ENCODE results near the gene ADGRE1. TPM values are rescaled to one million over a fixed set of nuclear protein-coding genes. Genes with fewer than 3 reads are reported as not detected.

ADGRE1 gene
- total RNA-seq, 2 experiments from 2014 or later = 6.0 to 6.5 TPM

DNA sequence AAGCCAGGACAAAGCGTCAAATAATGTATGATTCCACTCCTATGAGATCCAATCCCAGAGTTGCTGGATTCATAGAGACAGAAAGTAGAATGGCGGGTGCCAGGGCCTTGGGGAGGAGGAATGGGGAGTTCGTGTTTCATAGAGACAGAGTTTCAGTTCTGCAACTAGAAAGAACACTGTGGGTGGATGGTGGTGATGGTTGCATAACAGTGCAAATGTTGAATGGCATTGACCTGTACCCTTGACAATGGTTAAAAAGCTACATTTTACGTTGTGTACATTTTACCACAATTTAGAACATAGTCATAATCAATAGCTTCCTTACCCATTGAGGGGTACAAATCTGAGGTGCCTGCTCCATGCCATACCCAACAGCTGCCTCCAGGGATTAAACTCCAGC lies 100.5 kb downstream of the ADGRE1 start:
- intact Hi-C loops (cut with DNase I, micrococcal nuclease) = no loop called here
- ATAC-seq (no peak), DNase-seq (no peak)
- no peak overlapping the region for H3K4me3 Mint-ChIP-seq
- H3K27ac Mint-ChIP-seq = no peak overlapping the region
- H3K9me3 Mint-ChIP-seq (ENCODE audit: low read depth) = peaks cover 25% of the 10 kb centered on the region
- peaks cover 33% of the 10 kb centered on the region for H3K36me3 Mint-ChIP-seq (ENCODE audit: low read depth)
- peaks cover 2% of the 10 kb centered on the region for H3K4me1 Mint-ChIP-seq
- CTCF ChIA-PET = no interaction called here
- no peaks in the 10 kb centered on the region for H3K27me3 Mint-ChIP-seq
- POLR2A ChIA-PET = interaction anchor here (0.6 kb wide), 1 partner anchor 304 kb away, joined by 3 read pairs; no protein-coding TSS in a partner anchor

DNA sequence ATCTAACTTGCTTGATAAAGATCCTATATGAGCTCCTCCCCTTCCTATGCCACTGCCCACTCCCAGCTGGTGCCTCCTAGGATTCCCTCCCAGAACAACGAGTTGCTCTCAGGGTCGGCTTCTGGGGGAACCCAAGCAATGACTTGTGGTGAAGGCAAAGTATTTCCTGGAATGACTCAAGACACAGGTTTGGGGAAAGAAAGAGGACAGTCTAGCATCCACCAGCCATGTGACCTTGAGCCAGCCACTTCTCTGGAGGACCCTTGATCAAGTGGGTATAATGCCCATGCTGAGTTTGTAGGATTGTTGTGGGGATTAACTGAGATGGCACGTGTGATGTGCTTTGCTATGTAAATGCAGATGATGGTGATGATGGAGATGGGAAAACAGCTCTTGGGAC lies 100.9 kb downstream of the ADGRE1 start:
- Mint-ChIP-seq H3K4me1 (peaks cover under 1% of the 10 kb centered on the region), H3K9me3 (ENCODE audit: low read depth) (peaks cover 22% of the 10 kb centered on the region), H3K4me3 (no peak overlapping the region), H3K36me3 (ENCODE audit: low read depth) (peaks cover 31% of the 10 kb centered on the region), H3K27me3 (no peaks in the 10 kb centered on the region), H3K27ac (no peak overlapping the region)
- ATAC-seq (no peak), DNase-seq (no peak)
- ChIA-PET POLR2A (interaction anchor here (0.6 kb wide), 1 partner anchor 304 kb away, joined by 3 read pairs; no protein-coding TSS in a partner anchor), CTCF (no interaction called here)
- intact Hi-C loops (cut with DNase I, micrococcal nuclease) = no loop called here

Other genes with a start within 250 kb of the ADGRE1 start
- gene TNFSF14, start 217.4 kb upstream of the ADGRE1 start, total RNA-seq = 10 to 100 TPM; 31.8 to 33.0 TPM
- gene C3, start 166.9 kb upstream of the ADGRE1 start, total RNA-seq = 1 to 10 TPM in 1 of 2 experiments, under 1 TPM in 1; 0.93 to 1.0 TPM
- 10 to 100 TPM; 58.8 to 59.9 TPM for gene GPR108, start 150.0 kb upstream of the ADGRE1 start, total RNA-seq
- gene TRIP10, start 147.9 kb upstream of the ADGRE1 start, total RNA-seq = 10 to 100 TPM; 45.1 to 50.0 TPM
- gene SH2D3A, start 120.1 kb upstream of the ADGRE1 start, total RNA-seq = 10 to 100 TPM; 20.7 to 23.2 TPM
- gene VAV1, start 114.9 kb upstream of the ADGRE1 start, total RNA-seq = 10 to 100 TPM; 73.4 to 90.8 TPM
- gene MBD3L2B, start 133.9 kb downstream of the ADGRE1 start, total RNA-seq = not detected
- gene MBD3L5, start 143.0 kb downstream of the ADGRE1 start, total RNA-seq = not detected
- not detected for gene MBD3L4, start 152.6 kb downstream of the ADGRE1 start, total RNA-seq
- gene MBD3L2, start 161.7 kb downstream of the ADGRE1 start, total RNA-seq = not detected
- not detected for gene MBD3L3, start 171.1 kb downstream of the ADGRE1 start, total RNA-seq
- gene ZNF557, start 182.1 kb downstream of the ADGRE1 start, total RNA-seq = 1 to 10 TPM; 8.9 to 9.6 TPM